HT1080 (cell line): ENCODE data around the gene MTHFD1L. TPM values are rescaled to one million over a fixed set of nuclear protein-coding genes. Genes with fewer than 3 reads are reported as not detected.
"Not testable (repeated sequence)": the region's sequence is repeated elsewhere in the genome, so short reads cannot be mapped to it uniquely, and the experiment has no call there.

Experiments used
- DNase-seq: peaks from one replicate; pipeline ENCODE4 v3.0.0-alpha.2; 2015; ENCODE audit warnings: low read depth
- polyA plus RNA-seq, 2 experiments: library from polyadenylated mRNA; depleted of rRNA; stranded (reverse); fragments of >200 nt; gene quantifications; 2 replicates each; pipeline ENCODE4 v1.2.3, GENCODE V29; 2015
- total RNA-seq: library from RNA; depleted of rRNA; stranded (reverse); fragments of >200 nt; shearing (Covaris generic); gene quantifications from 2 replicates; pipeline ENCODE4 v1.2.3, GENCODE V29; 2014; rRNA removed

The MTHFD1L gene
- 44.6 and 65.7 TPM in 2 replicates for total RNA-seq
- 114 and 138 TPM in 2 replicates for polyA plus RNA-seq (2015; cell fraction: cytosol; rRNA removed)
- 124 and 160 TPM in 2 replicates for polyA plus RNA-seq (2015; cell fraction: nucleus; rRNA removed)

GRCh38 chr6:150865406-150866146, at the start of gene MTHFD1L:
Gene MTHFD1L, plus strand, starts transcription at chr6:150865702. Its CDS starts 121 bp downstream, at chr6:150865823.
- peak; percentile 79 for DNase-seq

GRCh38 chr6:150816554-150816953, 48.9 kb upstream of the MTHFD1L start:
- not testable (repeated sequence) for DNase-seq

- DNase-seq = no peak
These were observed 42.6 kb upstream of the MTHFD1L start for GRCh38 chr6:150822932-150823331.

- no peak for DNase-seq
These were observed 38.7 kb upstream of the MTHFD1L start for GRCh38 chr6:150826788-150827187.

GRCh38 chr6:150828107-150828506, 37.4 kb upstream of the MTHFD1L start:
- not testable (repeated sequence) for DNase-seq

GRCh38 chr6:150830439-150831165, 34.9 kb upstream of the MTHFD1L start:
- DNase-seq = peak; percentile 47

- no peak for DNase-seq
These were observed 33.9 kb upstream of the MTHFD1L start for GRCh38 chr6:150831577-150831976.

GRCh38 chr6:150835620-150836019, 29.9 kb upstream of the MTHFD1L start:
- no peak for DNase-seq

- DNase-seq = no peak
These were observed 25.3 kb upstream of the MTHFD1L start for GRCh38 chr6:150840185-150840584.

GRCh38 chr6:150841189-150841588, 24.3 kb upstream of the MTHFD1L start:
- DNase-seq = no peak

- no peak for DNase-seq
These were observed 23.8 kb upstream of the MTHFD1L start for GRCh38 chr6:150841697-150842096.

- DNase-seq = no peak
These were observed 21.1 kb upstream of the MTHFD1L start for GRCh38 chr6:150844371-150844770.

GRCh38 chr6:150846641-150847040, 18.9 kb upstream of the MTHFD1L start:
- no peak for DNase-seq

GRCh38 chr6:150848400-150848799, 17.1 kb upstream of the MTHFD1L start:
- DNase-seq = no peak

- not testable (repeated sequence) for DNase-seq
These were observed 11.1 kb upstream of the MTHFD1L start for GRCh38 chr6:150854392-150854791.

- not testable (repeated sequence) for DNase-seq
These were observed 10.3 kb upstream of the MTHFD1L start for GRCh38 chr6:150855171-150855570.

- peak; percentile 95 for DNase-seq
These were observed 8.2 kb upstream of the MTHFD1L start for GRCh38 chr6:150857062-150857944.

GRCh38 chr6:150857945-150858308, 7.6 kb upstream of the MTHFD1L start:
- no peak for DNase-seq

GRCh38 chr6:150861448-150862168, 3.9 kb upstream of the MTHFD1L start:
- not testable (repeated sequence) for DNase-seq

- no peak for DNase-seq
These were observed 2.1 kb upstream of the MTHFD1L start for GRCh38 chr6:150863213-150863928.
